K562 (cell line): ENCODE results near the gene PRMT6. TPM values are rescaled to one million over a fixed set of nuclear protein-coding genes. Genes with fewer than 3 reads are reported as not detected.

Experiments
- ATAC-seq: fragments of 200-7000 bp; cut with Tn5 transposase; 3 replicates; pipeline ENCODE4 v1.9.1; 2020; ENCODE audit warnings: moderate library complexity
- Bru-seq: library from RNA; stranded (reverse); fragments of 400-500 nt; gene quantifications from one replicate; lab custom pipeline; 2021; lab: Mats Ljungman, UMichigan
- BruChase-seq, 2 experiments: library from RNA; stranded (reverse); fragments of 400-500 nt; gene quantifications; one replicate each; lab custom pipeline; 2021; lab: Mats Ljungman, UMichigan
- BruUV-seq: library from RNA; stranded (reverse); fragments of 400-500 nt; replicated peaks from 2 replicates; lab custom pipeline; 2021; lab: Mats Ljungman, UMichigan
- CTCF ChIA-PET: fragments of 300-600 bp; formaldehyde crosslinking; extraction: SDS; loops from one replicate; lab custom pipeline; 2021; ENCODE audit warnings: low intra/inter-chr PET ratio; lab: Yijun Ruan, JAX
- POLR2A ChIA-PET: fragments of 300-600, 350-650 bp; sonication (Branson Sonifier 250); formaldehyde crosslinking; extraction: SDS; loops from one replicate; lab custom pipeline; 2021; ENCODE audit warnings: antibody characterized with exemption, inconsistent platforms; lab: Yijun Ruan, JAX
- DNase-seq, 4 experiments: peaks; one replicate each; pipeline versions ENCODE4 v3.0.0 to v3.0.0-alpha.2; 2011 to 2018; ENCODE audit warnings: low spot score in 3 of 4, mixed read lengths in 3 of 4; ENCODE audit errors: extremely low read depth in 1 of 4
- FAIRE-seq: peaks from 2 replicates; lab custom pipeline; 2011; peaks lifted over from hg19 to GRCh38; lab: Jason Lieb, UNC
- H2AFZ ChIP-seq: 2 replicates; pipeline ENCODE4 v1.6.0; 2011; ENCODE audit warnings: low read depth, low read length, control low read depth, inconsistent platforms
- H3K27ac ChIP-seq: fragments of 200-600 bp; 3 replicates; pipeline ENCODE4 v1.8.0; 2011; ENCODE audit warnings: low read depth, mild to moderate bottlenecking, control low read depth, inconsistent platforms, low read length, moderate library complexity, mixed read lengths; ENCODE audit errors: extremely low read depth
- H3K27me3 ChIP-seq, 2 experiments: fragments of 300-600 bp in 1 of 2; 2 replicates in 1 of 2; 3 replicates in 1 of 2; pipeline versions ENCODE4 v1.6.0 to v1.8.0; 2011; ENCODE audit warnings: inconsistent platforms in 2 of 2, low read length in 2 of 2, mild to moderate bottlenecking in 1 of 2, mixed read lengths in 1 of 2, moderate library complexity in 1 of 2; ENCODE audit not compliant: control insufficient read depth in 2 of 2, insufficient read depth in 2 of 2
- H3K36me3 ChIP-seq: fragments of 300-600 bp; 3 replicates; pipeline ENCODE4 v1.8.0; 2011; ENCODE audit warnings: mild to moderate bottlenecking, low read length, inconsistent platforms; ENCODE audit not compliant: control insufficient read depth, insufficient read depth
- H3K4me1 ChIP-seq, 2 experiments: fragments of 200-600 bp in 1 of 2; replicated peaks in 1 of 2; 2 replicates in 1 of 2; 3 replicates in 1 of 2; pipeline versions ENCODE4 v1.5.1 to v1.8.0; 2011; ENCODE audit warnings: inconsistent platforms in 2 of 2, low read length in 2 of 2, mild to moderate bottlenecking in 1 of 2, mixed read lengths in 1 of 2, moderate library complexity in 1 of 2; ENCODE audit not compliant: control insufficient read depth in 2 of 2, insufficient read depth in 2 of 2
- H3K4me2 ChIP-seq: 2 replicates; pipeline ENCODE4 v1.6.1; 2011; ENCODE audit warnings: low read length, control low read depth, inconsistent platforms, mixed read lengths; ENCODE audit not compliant: insufficient read depth
- H3K4me3 ChIP-seq: fragments of 200-600 bp; sonication (generic), shearing (Covaris generic); 2 replicates; pipeline ENCODE4 v1.5.1; 2016; ENCODE audit warnings: control low read depth, inconsistent platforms
- H3K79me2 ChIP-seq: fragments of 200-600 bp; 3 replicates; pipeline ENCODE4 v1.8.0; 2011; ENCODE audit warnings: low read length, inconsistent platforms; ENCODE audit not compliant: control insufficient read depth, insufficient read depth
- H3K9ac ChIP-seq, 2 experiments: 2 replicates each; pipeline versions ENCODE4 v1.6.0 to v1.6.1; 2011; ENCODE audit warnings: low read depth in 2 of 2, low read length in 2 of 2, control low read depth in 1 of 2, inconsistent platforms in 1 of 2, mild to moderate bottlenecking in 1 of 2, mixed read lengths in 1 of 2; ENCODE audit not compliant: insufficient read depth in 1 of 2
- H3K9me1 ChIP-seq: one replicate; pipeline ENCODE4 v1.6.0; 2011; ENCODE audit warnings: inconsistent platforms, mild to moderate bottlenecking, low read length, moderate library complexity; ENCODE audit not compliant: control insufficient read depth, insufficient read depth
- H3K9me3 ChIP-seq: replicated peaks from 2 replicates; pipeline ENCODE4 v1.5.1; 2011; ENCODE audit warnings: low read depth, low read length, inconsistent platforms; ENCODE audit not compliant: control insufficient read depth, insufficient read depth
- H4K20me1 ChIP-seq: replicated peaks from 2 replicates; pipeline ENCODE4 v1.6.1; 2011; ENCODE audit warnings: low read length, inconsistent platforms, mixed read lengths; ENCODE audit not compliant: control insufficient read depth, insufficient read depth
- ASH1L ChIP-seq: fragments of 450-650 bp; IDR thresholded peaks from 2 replicates; pipeline ENCODE4 v1.6.1; 2018; ENCODE audit warnings: borderline replicate concordance, mild to moderate bottlenecking, low read depth; ENCODE audit not compliant: partially characterized antibody
- BCL6 ChIP-seq: fragments of 250-450 bp; sonication (Bioruptor Pico); IDR thresholded peaks from 2 replicates; pipeline ENCODE4 v1.4.0; 2020
- CHAMP1 ChIP-seq: fragments of 450-650 bp; IDR thresholded peaks from 2 replicates; pipeline ENCODE4 v1.6.1; 2016; ENCODE audit warnings: mild to moderate bottlenecking
- DDX20 ChIP-seq: fragments of 450-650 bp; IDR thresholded peaks from 2 replicates; pipeline ENCODE4 v1.6.1; 2016; ENCODE audit warnings: missing genetic modification characterization, low read depth, mild to moderate bottlenecking, missing compliant biosample characterization, moderate library complexity
- HCFC1 ChIP-seq: IDR thresholded peaks from 2 replicates; pipeline ENCODE4 v1.6.1; 2012; ENCODE audit warnings: low read depth, low read length, improper control_type of control experiment
- HDAC2 ChIP-seq: fragments of 450-650 bp; IDR thresholded peaks from 2 replicates; pipeline ENCODE4 v1.6.1; 2016; ENCODE audit warnings: mild to moderate bottlenecking
- LEF1 ChIP-seq: fragments of 450-650 bp; IDR thresholded peaks from 2 replicates; pipeline ENCODE4 v1.6.1; 2016; ENCODE audit warnings: mild to moderate bottlenecking
- MAFF ChIP-seq: IDR thresholded peaks from 2 replicates; pipeline ENCODE4 v1.6.1; 2012; ENCODE audit warnings: low read length, improper control_type of control experiment
- RAD51 ChIP-seq: fragments of 450-650 bp; IDR thresholded peaks from 2 replicates; pipeline ENCODE4 v1.7.1; 2016; ENCODE audit warnings: low read depth, mild to moderate bottlenecking, borderline replicate concordance
- SMARCA4 ChIP-seq: fragments of 450-650 bp; IDR thresholded peaks from 2 replicates; pipeline ENCODE4 v1.6.1; 2016
- SNRNP70 ChIP-seq: fragments of 200-400 bp; formaldehyde crosslinking; optimal IDR thresholded peaks from 2 replicates; pipeline ENCODE3; 2017; ENCODE audit warnings: low read depth, low read length
- THRA ChIP-seq: fragments of 450-650 bp; IDR thresholded peaks from 2 replicates; pipeline ENCODE4 v1.6.1; 2017; ENCODE audit warnings: mild to moderate bottlenecking, moderate library complexity
- ZKSCAN3 ChIP-seq: fragments of 250-450 bp; sonication (Bioruptor Pico); IDR thresholded peaks from 2 replicates; pipeline ENCODE4 v1.4.0; 2020
- ZNF253 ChIP-seq: fragments of 250-450 bp; sonication (Bioruptor Pico); conservative IDR thresholded peaks from 2 replicates; pipeline ENCODE4 v1.6.1; 2021; ENCODE audit warnings: mild to moderate bottlenecking
- ZSCAN29 ChIP-seq: fragments of 450-650 bp; IDR thresholded peaks from 2 replicates; pipeline ENCODE4 v1.6.1; 2017
- WGBS: fragments of 100-300 bp; shearing (Covaris generic); methylation state at CpG from one replicate; pipeline ENCODE4 v1.1.6; 2016; ENCODE audit warnings: low coverage, mixed read lengths; ENCODE audit not compliant: insufficient coverage; ENCODE audit errors: missing lambda C conversion rate; 5-methylcytosine and 5-hydroxymethylcytosine counted together
- in situ Hi-C: fragments of 300-500 bp; cut with MboI; formaldehyde crosslinking; loops from 4 replicates; pipeline ENCODE4 v1.15.0; 2018; ENCODE audit warnings: inconsistent platforms, mixed read lengths
- intact Hi-C: fragments of 100-400 bp; cut with micrococcal nuclease; formaldehyde crosslinking; loops from 2 replicates; pipeline ENCODE4 v1.14.2; 2022
- long read RNA-seq, 3 experiments: library from polyadenylated mRNA in 2 of 3; library from RNA in 1 of 3; unstranded in 2 of 3; stranded (forward) in 1 of 3; transcript quantifications; one replicate each; pipeline ENCODE4 v2.0.0, GENCODE V29; 2019 to 2022
- polyA minus RNA-seq, 3 experiments: library from RNA; depleted of rRNA, polyadenylated mRNA; stranded (reverse); fragments of >200 nt; gene quantifications; 2 replicates each; pipeline ENCODE4 v1.2.3, GENCODE V29; 2011
- polyA plus RNA-seq, 8 experiments: library from polyadenylated mRNA; depleted of rRNA in 4 of 8; stranded (reverse) in 5 of 8; unstranded in 3 of 8; fragments of >200 nt; fragmentation: Nextera tagmentation in 2 of 8; fragmentation: Illumina TruSeq in 1 of 8; extraction: Ambion mirVana in 2 of 8; extraction: Trizol in 1 of 8; gene quantifications; 2 replicates each; pipeline versions ENCODE4 v1.2.1 to v1.2.3, GENCODE V29; 2011 to 2014; ENCODE audit warnings: inconsistent platforms in 1 of 8, missing spikeins in 1 of 8
- total RNA-seq, 7 experiments: library from RNA; depleted of rRNA in 6 of 7; stranded (reverse); fragments of >200 nt in 6 of 7; fragmentation: Illumina TruSeq in 2 of 7; extraction: Trizol in 2 of 7; gene quantifications; 2 replicates each; pipeline versions ENCODE4 v1.2.1 to v1.2.3, GENCODE V29; 2011 to 2021; ENCODE audit warnings: low replicate concordance in 1 of 7

Gene PRMT6
- total RNA-seq (2011; cell fraction: chromatin; rRNA removed; ENCODE audit: low replicate concordance) = 14.0 and 15.6 TPM in 2 replicates
- total RNA-seq (2011; cell fraction: nucleolus; rRNA removed) = 16.4 and 21.0 TPM in 2 replicates
- total RNA-seq (2011; cell fraction: nucleoplasm; rRNA removed) = 15.0 and 16.9 TPM in 2 replicates
- total RNA-seq (2014; rRNA removed) = 31.6 and 36.4 TPM in 2 replicates
- total RNA-seq (2014; rRNA removed; fragmentation: Illumina TruSeq; extraction: Trizol) = 24.8 and 27.2 TPM in 2 replicates
- total RNA-seq (2015; rRNA removed; fragmentation: Illumina TruSeq; extraction: Trizol) = 28.5 and 29.4 TPM in 2 replicates
- total RNA-seq (2021) = 35.6 and 36.9 TPM in 2 replicates
- 14.5 and 24.3 TPM in 2 replicates for polyA plus RNA-seq (2011; rRNA removed)
- polyA plus RNA-seq (2011; cell fraction: cytosol; rRNA removed) = 10.4 and 25.4 TPM in 2 replicates
- 6.6 and 10.2 TPM in 2 replicates for polyA plus RNA-seq (2011; cell fraction: nucleus; rRNA removed)
- 21.2 and 32.4 TPM in 2 replicates for polyA plus RNA-seq (2012)
- 32.6 and 33.4 TPM in 2 replicates for polyA plus RNA-seq (2014; fragmentation: Illumina TruSeq; extraction: Trizol)
- 1 to 10 TPM; 6.1 to 7.0 TPM for polyA plus RNA-seq (2014; fragmentation: Nextera tagmentation; extraction: Ambion mirVana)
- polyA plus RNA-seq (2014; rRNA removed) = 28.4 and 30.3 TPM in 2 replicates
- polyA minus RNA-seq (2011; rRNA and poly(A)+ RNA removed) = 19.9 and 22.6 TPM in 2 replicates
- 10.2 and 17.1 TPM in 2 replicates for polyA minus RNA-seq (2011; cell fraction: cytosol; rRNA and poly(A)+ RNA removed)
- polyA minus RNA-seq (2011; cell fraction: nucleus; rRNA and poly(A)+ RNA removed) = 19.1 and 23.5 TPM in 2 replicates
- Bru-seq, nascent RNA = percentile 94 among the genes with signal in this experiment
- percentile 87 among the genes with signal in this experiment for BruChase-seq, experiment 1, labeled RNA remaining after a 2-hour chase
- BruChase-seq, experiment 2, labeled RNA remaining after a 6-hour chase = percentile 92 among the genes with signal in this experiment
- long read RNA-seq, experiment 1, transcript PRMT6-201 (1 exons, 2,616 nt) = major isoform, 340 of 341 reads
- long read RNA-seq, experiment 1, partial matches to known transcripts = 0 of 341 reads
- long read RNA-seq, experiment 1, other reads (novel, unspliced or antisense) = 1 of 341 reads
- long read RNA-seq, experiment 2, transcript PRMT6-201 (1 exons, 2,616 nt) = major isoform, 26 of 28 reads
- long read RNA-seq, experiment 2, partial matches to known transcripts = 0 of 28 reads
- long read RNA-seq, experiment 2, other reads (novel, unspliced or antisense) = 2 of 28 reads
- long read RNA-seq, experiment 3, transcript PRMT6-201 (1 exons, 2,616 nt) = major isoform, 33 of 33 reads
- long read RNA-seq, experiment 3, partial matches to known transcripts = 0 of 33 reads
- long read RNA-seq, experiment 3, other reads (novel, unspliced or antisense) = 0 of 33 reads

- in situ Hi-C loops = no loop called here
- TSS peak; percentile 85 for BruUV-seq
- DNase-seq (peak; percentile 68 to 91 (median 77)), FAIRE-seq (no peak), ATAC-seq (peak; percentile 94)
- Histone ChIP-seq H3K4me2 (peak within 1 kb of the TSS; percentile 97), H3K9me1 (no peaks in the 10 kb centered on the region), H2AFZ (peak within 1 kb of the TSS; percentile 99), H3K4me1 (peaks cover 3 to 19% of the 10 kb centered on the region in 2 experiments; a peak in 3 of 5 replicates), H3K79me2 (peaks cover 29% of the 10 kb centered on the region), H3K27ac (peak within 1 kb of the TSS; percentile 87), H3K9me3 (no peaks in the 10 kb centered on the region), H3K27me3 (no peaks in the 10 kb centered on the region), H3K36me3 (peaks cover 27% of the 10 kb centered on the region; the same call in 2 of the 3 replicates), H3K4me3 (peak within 1 kb of the TSS; percentile 77), H3K9ac (peak within 1 kb of the TSS; percentile 83 to 100), H4K20me1 (no peaks in the 10 kb centered on the region)
- intact Hi-C loops = loop anchor here (5.0 kb wide), 1 partner anchor 39 kb away; no protein-coding TSS in a partner anchor
- ChIA-PET POLR2A (interaction anchor here (0.5 to 1.1 kb wide), 4 partner anchors 9 to 1973 kb away, joined by 3 to 4 read pairs (median 4); no protein-coding TSS in a partner anchor), CTCF (no interaction called here)
- WGBS = under 1% methylated on average over 44 of the region's 73 CpGs
- no peak for TF ChIP-seq ZKSCAN3 (CRISPR knock-in tag)
- peak; percentile 92 for TF ChIP-seq HCFC1
- no peak for TF ChIP-seq HDAC2
- TF ChIP-seq CHAMP1 = no peak
- no peak for TF ChIP-seq MAFF
- TF ChIP-seq ASH1L = no peak
- no peak for TF ChIP-seq BCL6
- TF ChIP-seq LEF1 = no peak
- TF ChIP-seq ZNF253 (CRISPR knock-in tag) = no peak
- no peak for TF ChIP-seq ZSCAN29
- no peak for TF ChIP-seq RAD51
- TF ChIP-seq THRA = no peak
- TF ChIP-seq SMARCA4 = no peak
- TF ChIP-seq DDX20 (tag) = no peak
- TF ChIP-seq SNRNP70 = no peak
These were observed at the start of gene PRMT6 for GRCh38 chr1:107056426-107057196. Gene PRMT6 (plus strand): TSS chr1:107056674. CDS start chr1:107056716, 42 bp downstream.
